GM18498 (cell line): Measurements from ENCODE around the gene ADRA1B.

Experiments
- ATAC-seq: cut with Tn5 transposase; IDR thresholded peaks from one replicate; pipeline ENCODE4 v1.9.1; 2021; ENCODE audit warnings: mild to moderate bottlenecking, moderate library complexity; ENCODE audit not compliant: unreplicated experiment

The ADRA1B gene

GRCh38 chr5:159915904-159916840 is at the start of gene ADRA1B:
ADRA1B (plus strand) TSS chr5:159916482; CDS start chr5:159916906, 424 bp downstream.
- ATAC-seq, result peak; percentile 90

- ATAC-seq, result no peak
Observed at GRCh38 chr5:159873680-159874079, 42.6 kb upstream of the ADRA1B start.

- ATAC-seq, result no peak
Observed at GRCh38 chr5:159874263-159874662, 42.0 kb upstream of the ADRA1B start.

- ATAC-seq, result no peak
Observed at GRCh38 chr5:159877016-159877415, 39.3 kb upstream of the ADRA1B start.

GRCh38 chr5:159877894-159878448 is 38.3 kb upstream of the ADRA1B start:
- ATAC-seq, result no peak

- ATAC-seq, result no peak
Observed at GRCh38 chr5:159878988-159879471, 37.3 kb upstream of the ADRA1B start.

- ATAC-seq, result no peak
Observed at GRCh38 chr5:159880676-159881075, 35.6 kb upstream of the ADRA1B start.

- no peak for ATAC-seq
Observed at GRCh38 chr5:159881967-159882366, 34.3 kb upstream of the ADRA1B start.

- ATAC-seq, result no peak
Observed at GRCh38 chr5:159883522-159883950, 32.7 kb upstream of the ADRA1B start.

GRCh38 chr5:159884917-159885620 is 31.2 kb upstream of the ADRA1B start:
- no peak for ATAC-seq

- ATAC-seq, result no peak
Observed at GRCh38 chr5:159886296-159886695, 30.0 kb upstream of the ADRA1B start.

GRCh38 chr5:159887050-159887449 is 29.2 kb upstream of the ADRA1B start:
- ATAC-seq, result no peak

- ATAC-seq, result no peak
Observed at GRCh38 chr5:159888860-159889259, 27.4 kb upstream of the ADRA1B start.

GRCh38 chr5:159890141-159890540 is 26.1 kb upstream of the ADRA1B start:
- no peak for ATAC-seq

GRCh38 chr5:159891371-159891770 is 24.9 kb upstream of the ADRA1B start:
- ATAC-seq, result no peak

- no peak for ATAC-seq
Observed at GRCh38 chr5:159893040-159893695, 23.1 kb upstream of the ADRA1B start.

- ATAC-seq, result no peak
Observed at GRCh38 chr5:159894149-159894720, 22.0 kb upstream of the ADRA1B start.

GRCh38 chr5:159897786-159898393 is 18.4 kb upstream of the ADRA1B start:
- ATAC-seq, result no peak

GRCh38 chr5:159899067-159900049 is 16.9 kb upstream of the ADRA1B start:
- no peak for ATAC-seq
